ENCODE data around the gene OSGEPL1. TPM values are rescaled to one million over a fixed set of nuclear protein-coding genes. Genes with fewer than 3 reads are reported as not detected.

OSGEPL1 gene
- total RNA-seq, 2 donors from 2014 or later: 2.6 to 3.9 TPM

DNA sequence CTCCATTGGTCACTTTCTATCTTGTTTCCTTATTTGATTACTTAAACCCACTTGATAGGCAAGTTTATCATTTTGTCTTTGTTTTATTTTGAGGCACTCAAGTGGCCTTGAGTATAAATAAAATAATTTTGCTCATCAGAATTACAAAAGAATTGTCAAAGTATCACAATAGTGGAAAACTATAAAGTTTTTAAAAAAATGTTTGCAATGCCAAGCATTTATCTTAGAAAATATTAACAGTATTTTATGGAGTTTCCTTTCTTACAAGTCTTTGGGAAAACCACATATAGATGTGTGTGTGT, 36.4 kb upstream of the OSGEPL1 start:
- no peaks in the 10 kb centered on the region for H3K27me3 ChIP-seq
- DNase-seq: no peak
- intact Hi-C loops (cut with DNase I): no loop called here
- H3K9me3 ChIP-seq: no peaks in the 10 kb centered on the region
- peaks cover 0 to 6% of the 10 kb centered on the region in 2 donors for H3K36me3 ChIP-seq (replicated peaks in 1 of 2; ENCODE audit: insufficient read depth in 1 of 2, low read depth in 2 of 2)
- ATAC-seq: no peak
- no peak overlapping the region for H3K27ac ChIP-seq
- TF ChIP-seq POLR2A (IDR thresholded peaks at IDR 0.05): no peak
- TF ChIP-seq, protein P1, sequence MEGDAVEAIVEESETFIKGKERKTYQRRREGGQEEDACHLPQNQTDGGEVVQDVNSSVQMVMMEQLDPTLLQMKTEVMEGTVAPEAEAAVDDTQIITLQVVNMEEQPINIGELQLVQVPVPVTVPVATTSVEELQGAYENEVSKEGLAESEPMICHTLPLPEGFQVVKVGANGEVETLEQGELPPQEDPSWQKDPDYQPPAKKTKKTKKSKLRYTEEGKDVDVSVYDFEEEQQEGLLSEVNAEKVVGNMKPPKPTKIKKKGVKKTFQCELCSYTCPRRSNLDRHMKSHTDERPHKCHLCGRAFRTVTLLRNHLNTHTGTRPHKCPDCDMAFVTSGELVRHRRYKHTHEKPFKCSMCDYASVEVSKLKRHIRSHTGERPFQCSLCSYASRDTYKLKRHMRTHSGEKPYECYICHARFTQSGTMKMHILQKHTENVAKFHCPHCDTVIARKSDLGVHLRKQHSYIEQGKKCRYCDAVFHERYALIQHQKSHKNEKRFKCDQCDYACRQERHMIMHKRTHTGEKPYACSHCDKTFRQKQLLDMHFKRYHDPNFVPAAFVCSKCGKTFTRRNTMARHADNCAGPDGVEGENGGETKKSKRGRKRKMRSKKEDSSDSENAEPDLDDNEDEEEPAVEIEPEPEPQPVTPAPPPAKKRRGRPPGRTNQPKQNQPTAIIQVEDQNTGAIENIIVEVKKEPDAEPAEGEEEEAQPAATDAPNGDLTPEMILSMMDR (IDR thresholded peaks at IDR 0.05): no peak
- no peaks in the 10 kb centered on the region for H3K4me1 ChIP-seq
- no peak overlapping the region for H3K4me3 ChIP-seq

GRCh38 chr2:189798312-189799029, 35.9 kb upstream of the OSGEPL1 start:
- Histone ChIP-seq H3K4me1 (no peaks in the 10 kb centered on the region), H3K36me3 (replicated peaks in 1 of 2; ENCODE audit: insufficient read depth in 1 of 2, low read depth in 2 of 2) (peaks cover 0 to 6% of the 10 kb centered on the region in 2 donors), H3K4me3 (no peak overlapping the region), H3K9me3 (no peaks in the 10 kb centered on the region), H3K27me3 (no peaks in the 10 kb centered on the region), H3K27ac (no peak overlapping the region)
- intact Hi-C loops (cut with DNase I): no loop called here
- no peak for TF ChIP-seq POLR2A (IDR thresholded peaks at IDR 0.05)
- TF ChIP-seq, protein P1 (IDR thresholded peaks at IDR 0.05): peak in 6 of 7 experiments; percentile 18 to 53 (median 49)
- ATAC-seq (no peak), DNase-seq (peak in 1 of 4 donors; percentile 13)
- WGBS, 2 donors: 53 to 66% methylated on average over 4 of the region's 4 CpGs

- Histone ChIP-seq H3K4me1 (no peaks in the 10 kb centered on the region), H3K36me3 (replicated peaks in 1 of 2; ENCODE audit: insufficient read depth in 1 of 2, low read depth in 2 of 2) (peaks cover 0 to 6% of the 10 kb centered on the region in 2 donors), H3K27me3 (no peaks in the 10 kb centered on the region), H3K27ac (no peak overlapping the region), H3K9me3 (no peaks in the 10 kb centered on the region), H3K4me3 (no peak overlapping the region)
- ATAC-seq (no peak), DNase-seq (no peak)
- TF ChIP-seq POLR2A (IDR thresholded peaks at IDR 0.05): no peak
- TF ChIP-seq, protein P1 (IDR thresholded peaks at IDR 0.05): no peak
- 78 to 93% methylated on average over 6 of the region's 6 CpGs for WGBS, 2 donors
- intact Hi-C loops (cut with DNase I): no loop called here
These were observed 35.3 kb upstream of the OSGEPL1 start for GRCh38 chr2:189797902-189798301.

DNA sequence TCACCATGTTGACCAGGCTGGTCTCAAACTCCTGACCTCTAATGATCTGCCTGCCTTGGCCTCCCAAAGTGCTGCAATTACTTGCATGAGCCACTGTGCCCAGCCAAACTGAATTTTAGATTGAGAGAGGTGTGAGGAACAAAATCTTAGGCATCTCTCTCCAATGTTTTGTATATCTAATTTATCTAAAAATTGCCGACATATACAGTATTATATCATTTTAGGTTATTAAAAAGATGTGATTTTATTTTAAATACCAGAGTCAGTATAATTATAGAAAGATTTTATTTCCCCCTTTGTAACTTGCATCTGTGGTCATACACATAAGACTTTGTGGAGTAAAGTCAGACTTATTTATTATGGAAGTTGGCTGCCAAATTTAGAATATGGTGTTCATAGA, 31.7 kb upstream of the OSGEPL1 start:
- intact Hi-C loops (cut with DNase I): no loop called here
- no peaks in the 10 kb centered on the region for H3K27me3 ChIP-seq
- DNase-seq (no peak), ATAC-seq (no peak)
- no peaks in the 10 kb centered on the region for H3K9me3 ChIP-seq
- no peak overlapping the region for H3K27ac ChIP-seq
- WGBS, 2 donors: 96 to 100% methylated on average over 1 of the region's 1 CpG
- H3K4me3 ChIP-seq: no peak overlapping the region
- H3K4me1 ChIP-seq: no peaks in the 10 kb centered on the region
- H3K36me3 ChIP-seq (replicated peaks in 1 of 2; ENCODE audit: insufficient read depth in 1 of 2, low read depth in 2 of 2): peaks cover 0 to 8% of the 10 kb centered on the region in 2 donors
- no peak for TF ChIP-seq POLR2A (IDR thresholded peaks at IDR 0.05)
- TF ChIP-seq, protein P1 (IDR thresholded peaks at IDR 0.05): no peak
